H1 (cell line): Measurements from ENCODE around the gene SRCIN1. TPM values are rescaled to one million over a fixed set of nuclear protein-coding genes. Genes with fewer than 3 reads are reported as not detected.

Source experiments
- CTCF ChIA-PET: fragments of 300-600 bp; sonication (Branson Sonifier 250); formaldehyde crosslinking; loops from one replicate; lab custom pipeline; 2021; ENCODE audit not compliant: partially characterized antibody; lab: Charles Lee
- POLR2A ChIA-PET: fragments of 300-600 bp; sonication (Branson Sonifier 250); formaldehyde crosslinking; loops from one replicate; lab custom pipeline; 2021; ENCODE audit warnings: inconsistent platforms; ENCODE audit not compliant: partially characterized antibody; lab: Charles Lee
- DNase-seq, 2 experiments: peaks; one replicate each; pipeline versions ENCODE4 v3.0.0 to v3.0.0-alpha.2; 2010 to 2022; ENCODE audit warnings: low spot score in 2 of 2, low read depth in 1 of 2, mixed read lengths in 1 of 2
- FAIRE-seq: peaks from 2 replicates; lab custom pipeline; 2011; peaks lifted over from hg19 to GRCh38; lab: Jason Lieb, UNC
- H2AFZ ChIP-seq: 2 replicates; pipeline ENCODE4 v1.8.1; 2012; ENCODE audit warnings: low read length, inconsistent platforms
- H2AK5ac ChIP-seq: 2 replicates; pipeline ENCODE4 v1.6.1; 2013; ENCODE audit warnings: low read depth, low read length
- H2BK120ac ChIP-seq: replicated peaks from 2 replicates; pipeline ENCODE3; 2013; ENCODE audit warnings: low read depth, low read length, inconsistent platforms
- H2BK12ac ChIP-seq: 2 replicates; pipeline ENCODE4 v1.6.1; 2013; ENCODE audit warnings: low read depth, low read length
- H2BK15ac ChIP-seq: 2 replicates; pipeline ENCODE4 v1.6.1; 2013; ENCODE audit warnings: low read length
- H2BK20ac ChIP-seq: 2 replicates; pipeline ENCODE4 v1.6.1; 2013; ENCODE audit warnings: low read length
- H2BK5ac ChIP-seq: 2 replicates; pipeline ENCODE4 v1.6.1; 2013; ENCODE audit warnings: low read depth, low read length
- H3K14ac ChIP-seq: 2 replicates; pipeline ENCODE4 v1.6.1; 2013; ENCODE audit warnings: inconsistent platforms; ENCODE audit not compliant: insufficient read length
- H3K18ac ChIP-seq: 2 replicates; pipeline ENCODE4 v1.6.1; 2013; ENCODE audit warnings: low read length; ENCODE audit errors: extremely low read depth
- H3K23ac ChIP-seq: 2 replicates; pipeline ENCODE4 v1.6.1; 2013; ENCODE audit warnings: inconsistent platforms; ENCODE audit not compliant: insufficient read length
- H3K23me2 ChIP-seq: 2 replicates; pipeline ENCODE4 v1.6.1; 2013; ENCODE audit warnings: low read depth, low read length
- H3K27ac ChIP-seq: 2 replicates; pipeline ENCODE4 v1.6.1; 2011; ENCODE audit warnings: low read depth, low read length, inconsistent platforms
- H3K27me3 ChIP-seq, 4 experiments: replicated peaks in 1 of 4; 1 replicate in 1 of 4; 2 replicates in 3 of 4; pipeline versions ENCODE4 v1.6.1 to v1.8.1; 2011 to 2013; ENCODE audit warnings: low read length in 3 of 4, mild to moderate bottlenecking in 3 of 4, inconsistent platforms in 2 of 4, mixed read lengths in 2 of 4, moderate library complexity in 1 of 4; ENCODE audit not compliant: control insufficient read depth in 3 of 4, insufficient read depth in 3 of 4; ENCODE audit errors: extremely low read depth in 1 of 4
- H3K36me3 ChIP-seq, 4 experiments: 2 replicates each; pipeline versions ENCODE4 v1.6.1 to v1.8.1; 2011 to 2013; ENCODE audit warnings: mild to moderate bottlenecking in 4 of 4, low read length in 3 of 4, moderate library complexity in 2 of 4, control low read depth in 1 of 4, inconsistent platforms in 1 of 4; ENCODE audit not compliant: insufficient read depth in 4 of 4, control insufficient read depth in 2 of 4
- H3K4ac ChIP-seq: replicated peaks from 2 replicates; pipeline ENCODE3; 2013; ENCODE audit warnings: low read length, low read depth, mixed read lengths, inconsistent platforms; ENCODE audit not compliant: insufficient read length
- H3K4me1 ChIP-seq, 4 experiments: replicated peaks in 1 of 4; 1 replicate in 1 of 4; 2 replicates in 3 of 4; pipeline versions ENCODE4 v1.6.1 to v1.8.1; 2011 to 2013; ENCODE audit warnings: low read length in 3 of 4, inconsistent platforms in 2 of 4, mixed read lengths in 1 of 4; ENCODE audit not compliant: insufficient read depth in 4 of 4, control insufficient read depth in 3 of 4
- H3K4me2 ChIP-seq, 2 experiments: 2 replicates each; pipeline versions ENCODE4 v1.6.1 to v1.8.1; 2011 to 2013; ENCODE audit warnings: low read depth in 2 of 2, low read length in 2 of 2, control low read depth in 1 of 2, inconsistent platforms in 1 of 2, mild to moderate bottlenecking in 1 of 2; ENCODE audit not compliant: insufficient read depth in 1 of 2
- H3K4me3 ChIP-seq, 4 experiments: fragments of 200-600, 300-600 bp in 1 of 4; sonication (generic), shearing (Covaris generic), sonication (Bioruptor Twin) in 1 of 4; 2 replicates each; pipeline versions ENCODE4 v1.5.1 to v1.8.1; 2011 to 2016; ENCODE audit warnings: low read length in 4 of 4, low read depth in 3 of 4, control low read depth in 2 of 4, inconsistent platforms in 2 of 4, mild to moderate bottlenecking in 2 of 4, mixed read lengths in 1 of 4, moderate library complexity in 1 of 4; ENCODE audit not compliant: insufficient read depth in 2 of 4; ENCODE audit errors: extremely low read depth in 1 of 4
- H3K56ac ChIP-seq: replicated peaks from 2 replicates; pipeline ENCODE3; 2013; ENCODE audit warnings: low read depth, mild to moderate bottlenecking, mixed read lengths, low read length, inconsistent platforms; ENCODE audit not compliant: insufficient read length
- H3K79me1 ChIP-seq: 2 replicates; pipeline ENCODE4 v1.6.1; 2013; ENCODE audit warnings: low read depth, low read length, control low read depth
- H3K79me2 ChIP-seq, 2 experiments: 2 replicates each; pipeline versions ENCODE4 v1.6.1 to v1.8.1; 2012 to 2013; ENCODE audit warnings: low read length in 2 of 2, mild to moderate bottlenecking in 2 of 2, inconsistent platforms in 1 of 2; ENCODE audit not compliant: insufficient read depth in 2 of 2, control insufficient read depth in 1 of 2
- H3K9ac ChIP-seq, 4 experiments: replicated peaks in 1 of 4; 1 replicate in 1 of 4; 2 replicates in 3 of 4; pipeline versions ENCODE4 v1.6.1 to v1.8.1; 2011 to 2013; ENCODE audit warnings: low read depth in 3 of 4, low read length in 3 of 4, control low read depth in 2 of 4, mild to moderate bottlenecking in 2 of 4, moderate library complexity in 2 of 4, inconsistent platforms in 1 of 4; ENCODE audit errors: extremely low read depth in 1 of 4
- H3K9me3 ChIP-seq, 2 experiments: 2 replicates each; pipeline versions ENCODE4 v1.6.1 to v1.8.1; 2012 to 2013; ENCODE audit warnings: mild to moderate bottlenecking in 2 of 2, moderate library complexity in 2 of 2, control low read depth in 1 of 2, inconsistent platforms in 1 of 2, low read depth in 1 of 2, low read length in 1 of 2, mixed read lengths in 1 of 2; ENCODE audit not compliant: insufficient read depth in 2 of 2
- H4K20me1 ChIP-seq, 2 experiments: replicated peaks in 1 of 2; 2 replicates each; pipeline versions ENCODE3 to v1.8.1; 2011 to 2013; ENCODE audit warnings: inconsistent platforms in 2 of 2, low read length in 2 of 2, mild to moderate bottlenecking in 1 of 2; ENCODE audit not compliant: insufficient read depth in 2 of 2, control insufficient read depth in 1 of 2
- H4K5ac ChIP-seq: 2 replicates; pipeline ENCODE4 v1.6.1; 2013; ENCODE audit warnings: low read length, low read depth, mixed read lengths, inconsistent platforms; ENCODE audit not compliant: insufficient read length
- H4K8ac ChIP-seq: 2 replicates; pipeline ENCODE4 v1.8.0; 2013; ENCODE audit warnings: mild to moderate bottlenecking, moderate library complexity, low read length, inconsistent platforms; ENCODE audit not compliant: insufficient read depth; ENCODE audit errors: extremely low read depth
- H4K91ac ChIP-seq: replicated peaks from 2 replicates; pipeline ENCODE3; 2013; ENCODE audit warnings: low read length, mixed read lengths, inconsistent platforms; ENCODE audit not compliant: insufficient read length
- BACH1 ChIP-seq: IDR thresholded peaks from 2 replicates; pipeline ENCODE4 v1.6.1; 2012; ENCODE audit warnings: low read length, improper control_type of control experiment
- EGR1 ChIP-seq: IDR thresholded peaks from 2 replicates; pipeline ENCODE4 v1.6.1; 2011; ENCODE audit warnings: low read depth, low read length, borderline replicate concordance
- GABPA ChIP-seq: IDR thresholded peaks from 2 replicates; pipeline ENCODE4 v1.6.1; 2011; ENCODE audit warnings: mild to moderate bottlenecking, low read length, moderate library complexity, borderline replicate concordance; ENCODE audit not compliant: insufficient read depth
- JUND ChIP-seq: IDR thresholded peaks from 2 replicates; pipeline ENCODE4 v1.6.1; 2011; ENCODE audit warnings: mild to moderate bottlenecking, improper control_type of control experiment, low read length
- KDM1A ChIP-seq: fragments of 200-600, 300-600 bp; sonication (generic); IDR thresholded peaks from 2 replicates; pipeline ENCODE4 v1.7.1; 2016; ENCODE audit warnings: mild to moderate bottlenecking, low read length, borderline replicate concordance
- NANOG ChIP-seq: IDR thresholded peaks from 2 replicates; pipeline ENCODE4 v1.6.1; 2011; ENCODE audit warnings: low read length, low read depth, mild to moderate bottlenecking, inconsistent platforms; ENCODE audit not compliant: insufficient read depth, poor library complexity, severe bottlenecking
- POLR2A ChIP-seq, 2 experiments: IDR thresholded peaks; 1 replicate in 1 of 2; 2 replicates in 1 of 2; pipeline ENCODE4 v1.6.1; 2011; ENCODE audit warnings: low read depth in 2 of 2, low read length in 2 of 2, mild to moderate bottlenecking in 2 of 2; ENCODE audit errors: control extremely low read depth in 1 of 2
- RXRA ChIP-seq: IDR thresholded peaks from 2 replicates; pipeline ENCODE4 v1.6.1; 2011; ENCODE audit warnings: low read depth, mild to moderate bottlenecking, low read length, moderate library complexity; ENCODE audit not compliant: insufficient read depth
- SP1 ChIP-seq: IDR thresholded peaks from 2 replicates; pipeline ENCODE4 v1.6.1; 2011; ENCODE audit warnings: low read depth, low read length
- TCF12 ChIP-seq: IDR thresholded peaks from 2 replicates; pipeline ENCODE4 v1.6.1; 2011; ENCODE audit warnings: low read depth, mild to moderate bottlenecking, low read length
- WGBS, 2 experiments: shearing (Covaris generic) in 1 of 2; methylation state at CpG; one replicate each; pipeline versions ENCODE4 v1.1.6 to v1.1.7; 2013 to 2015; ENCODE audit warnings: low lambda C conversion rate in 2 of 2, mixed read lengths in 2 of 2, inconsistent platforms in 1 of 2, low coverage in 1 of 2, missing lambda C conversion rate in 1 of 2; ENCODE audit not compliant: insufficient replicate concordance in 2 of 2, insufficient coverage in 1 of 2, insufficient read length in 1 of 2; ENCODE audit errors: extremely low coverage in 1 of 2, missing lambda C conversion rate in 1 of 2; 5-methylcytosine and 5-hydroxymethylcytosine counted together
- polyA plus RNA-seq, 7 experiments: library from polyadenylated mRNA; depleted of rRNA in 3 of 7; stranded (reverse) in 5 of 7; unstranded in 2 of 7; fragments of >200 nt in 5 of 7; fragments of 200-250 nt in 2 of 7; gene quantifications; 1 replicate in 5 of 7; 2 replicates in 1 of 7; 4 replicates in 1 of 7; pipeline versions ENCODE4 v1.2.1 to v1.2.3, GENCODE V29; 2011 to 2013; ENCODE audit warnings: missing spikeins in 2 of 7, mixed read lengths in 2 of 7
- total RNA-seq: library from RNA; stranded (reverse); fragmentation: NEBNext Ultra II Directional; extraction: Animal tissue kit (Norgen Biotek cat#: 25700); gene quantifications from 2 replicates; pipeline ENCODE4 v1.2.1, GENCODE V29; 2021

SRCIN1 gene
- total and polyA plus RNA-seq, 2 of the 8 experiments (the other 6 are each of a cell fraction or from before 2014, with no cell fraction given): 2.8 to 3.8 TPM

- 80% methylated on average over 6 of the region's 6 CpGs; no CpG with 5 or more reads in 1 of the 2 experiments for WGBS, 2 experiments
- Histone ChIP-seq H3K56ac (no peak overlapping the region), H3K9me3 (no peaks in the 10 kb centered on the region), H2AK5ac (no peak overlapping the region), H2BK120ac (no peak overlapping the region), H4K20me1 (no peaks in the 10 kb centered on the region), H3K27me3 (no peaks in the 10 kb centered on the region), H4K5ac (no peak overlapping the region), H3K9ac (no peak overlapping the region), H4K8ac (no peak overlapping the region), H2BK12ac (no peak overlapping the region), H2AFZ (no peak overlapping the region), H3K79me1 (no peaks in the 10 kb centered on the region), H3K79me2 (no peaks in the 10 kb centered on the region), H3K4me1 (peaks cover 0 to 3% (median 2%) of the 10 kb centered on the region in 4 experiments; a peak in 3 of 7 replicates), H3K4me3 (no peak overlapping the region), H3K18ac (no peak overlapping the region), H3K4me2 (no peak overlapping the region), H2BK5ac (no peak overlapping the region), H3K4ac (no peak overlapping the region), H3K36me3 (no peaks in the 10 kb centered on the region), H3K27ac (no peak overlapping the region), H2BK20ac (no peak overlapping the region), H4K91ac (no peak overlapping the region), H3K14ac (no peak overlapping the region), H3K23me2 (no peaks in the 10 kb centered on the region), H3K23ac (no peak overlapping the region), H2BK15ac (no peak overlapping the region)
- ChIA-PET CTCF (no interaction called here), POLR2A (no interaction called here)
- no peak for DNase-seq
- no peak for TF ChIP-seq BACH1
- TF ChIP-seq SP1: no peak
- TF ChIP-seq JUND: no peak
- TF ChIP-seq POLR2A (IDR thresholded peaks at IDR 0.05; ENCODE audit: control extremely low read depth in 1 of 2, low read depth in 2 of 2, low read length in 2 of 2): no peak
- TF ChIP-seq RXRA: no peak
- no peak for TF ChIP-seq NANOG
- TF ChIP-seq GABPA: no peak
- no peak for TF ChIP-seq TCF12
- TF ChIP-seq KDM1A: no peak
- TF ChIP-seq EGR1: no peak
- no peak for FAIRE-seq
Observed at GRCh38 chr17:38632334-38632733, 26.6 kb upstream of the SRCIN1 start.
